Stimulated activated CD8-positive, alpha-beta memory T cell treated with anti-CD3 and anti-CD28 coated beads, Interleukin-4, amount 100 ng/mL, for 48 hours (primary cell): ENCODE measurements around the gene SDK1.

Source experiments
- DNase-seq: peaks from one replicate; pipeline ENCODE4 v3.0.0-alpha.2; 2020

The SDK1 gene

GRCh38 chr7:4129481-4130122 is 828.5 kb downstream of the SDK1 start:
- no peak for DNase-seq

DNA sequence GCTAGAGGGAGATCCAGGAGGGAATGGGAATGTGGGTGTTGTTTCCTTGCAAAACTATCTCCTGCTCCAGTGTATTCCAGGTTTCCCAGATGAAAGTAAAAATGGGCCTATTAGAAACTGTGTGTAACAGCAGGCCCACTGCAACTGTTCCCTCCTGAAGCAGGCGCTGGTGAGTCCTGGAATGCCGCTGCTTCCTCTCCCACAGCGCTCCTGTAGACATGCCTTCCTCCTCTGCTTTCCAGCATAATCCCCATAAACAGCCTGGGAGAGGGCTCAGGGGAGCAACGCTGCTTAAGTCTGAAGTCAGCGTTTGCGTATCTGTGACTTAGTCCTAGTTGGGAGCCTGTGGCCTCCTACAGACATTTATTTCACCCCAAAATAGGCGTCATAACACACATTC is 830.0 kb downstream of the SDK1 start:
- no peak for DNase-seq

GRCh38 chr7:4132221-4132620 is 831.2 kb downstream of the SDK1 start:
- no peak for DNase-seq

DNA sequence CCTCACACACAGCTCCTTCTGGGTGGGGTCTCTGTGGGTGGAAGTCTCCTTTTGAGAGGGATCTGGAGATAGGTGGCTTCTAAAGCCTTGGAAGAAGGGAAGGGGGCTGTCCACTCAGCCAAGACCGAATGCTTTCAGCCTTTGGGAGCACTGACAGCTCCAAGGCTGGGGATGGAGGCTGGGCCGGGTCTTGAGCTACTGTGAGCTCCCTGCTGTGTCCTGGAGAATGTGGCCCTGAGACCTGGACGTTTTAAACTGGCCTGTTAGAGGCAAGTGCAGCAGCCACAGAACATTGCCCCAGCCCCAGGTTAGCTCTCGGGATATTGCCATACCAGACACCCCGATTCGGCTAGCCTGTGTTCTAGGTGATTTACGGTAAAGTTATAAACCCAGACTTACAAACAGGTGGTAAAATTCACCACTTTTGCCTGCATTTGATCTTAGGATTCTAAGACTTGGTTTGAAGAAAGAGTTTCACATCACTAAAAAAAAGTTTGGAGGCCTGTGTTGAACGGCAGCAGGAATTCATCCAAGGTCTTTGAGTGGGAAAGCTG is 832.5 kb downstream of the SDK1 start:
- no peak for DNase-seq

GRCh38 chr7:4134204-4134603 is 833.2 kb downstream of the SDK1 start:
- no peak for DNase-seq

DNA sequence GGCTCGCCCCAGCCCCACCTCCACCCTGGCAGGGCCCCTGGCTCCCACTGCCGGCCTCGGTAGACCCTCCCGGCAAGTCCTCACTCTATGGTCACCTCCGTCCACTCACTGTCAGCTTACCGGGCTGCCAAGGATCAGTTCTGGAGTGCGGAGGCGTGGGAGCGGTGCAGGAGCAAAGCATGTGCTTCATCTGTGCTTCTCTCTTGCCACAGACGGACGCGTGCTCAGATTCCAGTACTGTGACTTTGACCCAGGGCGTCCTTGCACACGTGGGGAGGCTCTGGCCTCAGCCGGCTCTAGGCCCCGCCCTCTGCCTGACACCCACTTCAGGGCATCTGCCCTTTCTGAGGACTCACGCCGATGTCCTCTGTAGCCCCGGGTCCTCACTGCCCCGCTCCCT is 833.6 kb downstream of the SDK1 start:
- DNase-seq, result no peak

- DNase-seq, result no peak
These were observed 834.2 kb downstream of the SDK1 start for GRCh38 chr7:4135301-4135700.

DNA sequence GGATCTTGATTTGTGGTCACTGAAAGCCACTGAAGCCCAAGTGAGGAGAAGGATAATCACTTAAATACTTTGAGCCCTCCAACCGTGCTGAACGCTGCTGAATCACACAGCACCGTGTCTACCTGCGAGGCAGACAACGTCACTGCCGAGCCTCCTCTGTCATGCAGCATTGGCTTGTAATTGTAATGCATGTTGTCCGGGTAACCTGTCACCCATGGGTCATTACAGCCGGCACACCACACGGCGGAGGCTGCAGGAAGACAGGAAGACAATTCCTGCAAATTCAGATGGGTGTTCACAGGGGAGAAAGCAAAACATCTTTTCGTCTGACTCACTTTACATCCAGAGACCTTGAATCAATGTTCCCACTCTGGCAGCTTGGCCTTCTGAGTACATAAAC is 835.0 kb downstream of the SDK1 start:
- no peak for DNase-seq

GRCh38 chr7:4136501-4137110 is 835.6 kb downstream of the SDK1 start:
- DNase-seq, result no peak

- no peak for DNase-seq
These were observed 836.5 kb downstream of the SDK1 start for GRCh38 chr7:4137552-4137951.

- DNase-seq, result no peak
These were observed 837.8 kb downstream of the SDK1 start for GRCh38 chr7:4138866-4139265.

- DNase-seq, result no peak
These were observed 838.9 kb downstream of the SDK1 start for GRCh38 chr7:4139656-4140625.

- no peak for DNase-seq
These were observed 839.9 kb downstream of the SDK1 start for GRCh38 chr7:4140933-4141332.

- no peak for DNase-seq
These were observed 842.0 kb downstream of the SDK1 start for GRCh38 chr7:4143006-4143405.

DNA sequence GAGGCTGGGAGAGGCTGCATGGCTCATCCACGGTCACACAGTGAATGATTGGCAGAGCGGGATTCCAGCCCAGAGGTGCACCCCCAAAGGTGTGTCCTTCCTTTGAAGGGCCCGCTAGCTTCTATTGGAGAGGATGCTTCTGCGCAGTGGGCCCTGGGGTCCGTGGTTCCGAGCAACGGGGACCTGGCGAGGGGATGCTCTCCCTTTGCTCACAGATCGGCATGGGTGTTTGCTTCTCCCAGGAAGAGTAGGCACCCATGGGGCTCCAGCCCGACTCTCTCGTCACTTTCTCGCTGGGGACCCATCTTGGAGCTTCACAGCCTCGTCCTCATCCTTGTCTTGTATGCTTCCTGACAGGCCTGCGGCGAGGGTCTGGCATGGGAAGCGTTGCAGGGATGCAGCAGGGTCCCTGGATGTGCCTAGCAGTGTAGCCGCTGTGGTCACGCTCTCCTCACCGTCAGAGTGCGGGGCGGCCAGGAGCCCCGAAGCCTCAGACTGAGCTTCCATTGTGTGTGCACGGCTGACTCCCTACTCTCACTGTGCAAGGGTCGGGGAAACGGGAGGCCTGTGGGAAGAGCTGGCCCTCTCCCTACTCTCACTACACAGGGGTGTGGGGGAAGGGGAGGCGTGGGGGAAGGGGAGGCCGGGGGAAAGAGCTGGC is 842.6 kb downstream of the SDK1 start:
- DNase-seq, result no peak

DNA sequence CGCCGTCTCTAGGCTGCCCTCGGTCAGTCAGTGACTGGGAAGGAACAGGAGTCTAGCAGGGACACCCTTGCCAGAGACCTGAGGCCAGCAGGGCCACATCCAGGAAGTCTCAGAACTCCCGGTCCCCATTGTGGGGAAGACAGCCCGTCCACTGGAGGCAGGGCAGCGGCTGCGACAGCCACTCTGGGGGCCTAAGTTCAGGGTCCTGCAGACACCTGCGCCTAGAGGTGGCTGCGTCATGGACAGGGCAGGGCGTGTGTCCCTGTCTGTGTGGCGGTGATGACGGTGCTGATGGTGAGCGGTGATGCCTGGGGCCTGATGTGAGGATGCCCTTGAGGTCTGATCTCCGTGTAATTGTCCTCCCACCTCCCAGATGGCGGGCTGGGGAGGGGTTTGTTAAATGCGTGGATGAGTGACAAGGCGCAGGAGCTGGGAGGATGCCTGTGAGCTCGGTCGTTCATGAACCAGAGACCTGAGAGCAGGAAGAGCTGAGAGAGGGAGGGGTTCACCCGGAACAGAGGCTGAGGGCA is 843.2 kb downstream of the SDK1 start:
- no peak for DNase-seq

GRCh38 chr7:4144811-4145510 is 843.9 kb downstream of the SDK1 start:
- DNase-seq, result no peak

- no peak for DNase-seq
These were observed 844.5 kb downstream of the SDK1 start for GRCh38 chr7:4145576-4145975.

GRCh38 chr7:4147926-4148620 is 847.0 kb downstream of the SDK1 start:
- no peak for DNase-seq

GRCh38 chr7:4149236-4149635 is 848.2 kb downstream of the SDK1 start:
- DNase-seq, result no peak

GRCh38 chr7:4149645-4150044 is 848.6 kb downstream of the SDK1 start:
- DNase-seq, result no peak
